ENCODE results near the gene MSI2. TPM values are rescaled to one million over a fixed set of nuclear protein-coding genes. Genes with fewer than 3 reads are reported as not detected.

The MSI2 gene
- total and polyA plus RNA-seq, 8 donors, result 35.0 to 49.5 (median 47.5) TPM

DNA sequence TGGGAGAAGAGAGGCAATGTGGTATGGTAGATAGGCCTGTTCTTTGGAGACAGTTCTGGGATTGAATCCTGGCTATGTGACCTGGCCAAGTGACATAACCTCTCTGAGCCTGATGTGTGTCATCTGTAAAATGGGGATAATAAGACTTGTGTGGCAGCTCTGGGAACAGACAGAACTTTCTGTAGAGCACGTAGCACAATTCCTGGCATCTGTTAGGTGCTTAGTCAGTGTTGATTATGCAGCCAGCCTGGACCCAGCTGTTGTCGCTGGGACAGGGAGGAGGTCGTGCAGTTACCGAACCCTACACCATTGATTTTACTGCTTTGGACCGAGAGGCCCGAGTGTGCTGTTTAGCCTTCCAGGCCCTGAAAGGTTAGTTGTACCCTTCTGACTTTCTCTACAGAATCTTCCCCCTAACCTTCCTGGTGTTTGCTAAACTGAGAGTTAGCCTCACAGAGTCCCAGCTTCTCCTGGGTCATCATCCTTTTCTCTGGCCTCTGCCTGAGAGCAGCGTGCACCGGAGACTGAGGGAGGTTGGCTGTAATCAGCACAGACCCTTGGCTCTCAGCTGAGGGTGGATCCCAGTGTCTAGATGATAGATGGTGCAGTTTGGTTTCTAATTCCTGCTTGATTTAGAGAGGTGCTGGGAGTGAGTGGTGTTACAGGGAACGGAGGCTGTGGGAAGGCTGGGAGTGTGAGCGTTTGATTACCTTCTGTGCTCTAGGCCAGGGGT lies 31.9 kb downstream of the MSI2 start:
- intact Hi-C loops (cut with DNase I), result no loop called here
- H3K27ac ChIP-seq, result no peak overlapping the region
- no peaks in the 10 kb centered on the region for H3K27me3 ChIP-seq
- no peaks in the 10 kb centered on the region for H3K9me3 ChIP-seq
- peaks cover 0 to 11% of the 10 kb centered on the region in 2 donors for H3K4me1 ChIP-seq
- TF ChIP-seq CTCF (IDR thresholded peaks at IDR 0.05), result no peak
- H3K4me3 ChIP-seq, result no peak overlapping the region
- DNase-seq (peak in 1 of 4 donors; percentile 59), ATAC-seq (no peak)
- no peaks in the 10 kb centered on the region for H3K36me3 ChIP-seq

- no peaks in the 10 kb centered on the region for H3K27me3 ChIP-seq
- intact Hi-C loops (cut with DNase I), result no loop called here
- no peaks in the 10 kb centered on the region for H3K9me3 ChIP-seq
- no peaks in the 10 kb centered on the region for H3K36me3 ChIP-seq
- ATAC-seq (no peak), DNase-seq (no peak)
- TF ChIP-seq CTCF (IDR thresholded peaks at IDR 0.05), result no peak
- H3K4me1 ChIP-seq, result peaks cover 0 to 11% of the 10 kb centered on the region in 2 donors
- H3K4me3 ChIP-seq, result no peak overlapping the region
- no peak overlapping the region for H3K27ac ChIP-seq
Measured at GRCh38 chr17:57288773-57289121, 32.4 kb downstream of the MSI2 start.

- TF ChIP-seq CTCF (IDR thresholded peaks at IDR 0.05), result no peak
- Histone ChIP-seq H3K9me3 (no peaks in the 10 kb centered on the region), H3K36me3 (no peaks in the 10 kb centered on the region), H3K4me1 (peaks cover 0 to 11% of the 10 kb centered on the region in 2 donors), H3K27me3 (no peaks in the 10 kb centered on the region), H3K27ac (no peak overlapping the region), H3K4me3 (no peak overlapping the region)
- DNase-seq (no peak), ATAC-seq (no peak)
- intact Hi-C loops (cut with DNase I), result no loop called here
Measured at GRCh38 chr17:57289130-57289529, 32.8 kb downstream of the MSI2 start.

DNA sequence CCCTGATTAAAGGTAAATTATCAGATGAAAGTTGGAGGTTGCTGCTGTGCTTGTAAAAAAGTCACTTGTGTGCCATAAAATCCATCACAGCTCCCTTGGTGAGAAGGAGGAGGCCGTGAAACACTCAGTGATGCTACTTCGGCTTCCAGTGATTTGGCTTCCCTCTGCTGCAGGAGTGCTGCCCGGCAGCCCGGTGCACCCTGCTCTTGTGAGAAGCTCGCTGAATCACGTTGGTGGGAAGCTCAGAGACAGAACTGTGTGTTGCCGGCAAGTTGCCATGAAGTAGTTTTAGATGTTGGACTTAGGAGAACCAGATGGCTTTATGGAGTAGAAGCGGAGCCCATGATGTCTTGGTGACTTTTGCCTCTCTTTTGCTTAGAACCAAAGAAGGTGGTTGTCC lies 33.3 kb downstream of the MSI2 start:
- intact Hi-C loops (cut with DNase I), result no loop called here
- no peaks in the 10 kb centered on the region for H3K27me3 ChIP-seq

GRCh38 chr17:57290981-57291380 lies 34.7 kb downstream of the MSI2 start:
- no peaks in the 10 kb centered on the region for H3K9me3 ChIP-seq
- no peak overlapping the region for H3K27ac ChIP-seq
- no peak for TF ChIP-seq CTCF (IDR thresholded peaks at IDR 0.05)
- no peaks in the 10 kb centered on the region for H3K4me1 ChIP-seq
- H3K4me3 ChIP-seq, result no peak overlapping the region
- no peak for ATAC-seq
- intact Hi-C loops (cut with DNase I), result no loop called here
- no peaks in the 10 kb centered on the region for H3K36me3 ChIP-seq
- no peaks in the 10 kb centered on the region for H3K27me3 ChIP-seq
- DNase-seq, result no peak

More for the DNA sequence above, 33.3 kb downstream of the MSI2 start:
- Histone ChIP-seq H3K9me3 (no peaks in the 10 kb centered on the region), H3K27ac (no peak overlapping the region), H3K4me1 (peaks cover 0 to 11% of the 10 kb centered on the region in 2 donors), H3K36me3 (no peaks in the 10 kb centered on the region), H3K4me3 (no peak overlapping the region)
- ATAC-seq (no peak), DNase-seq (no peak)
- TF ChIP-seq CTCF (IDR thresholded peaks at IDR 0.05), result no peak

Data from left lung (tissue), 10 donors.